ENCODE results near the gene ZMYM4. TPM values are rescaled to one million over a fixed set of nuclear protein-coding genes. Genes with fewer than 3 reads are reported as not detected.
"Not testable (repeated sequence)": the region's sequence is repeated elsewhere in the genome, so short reads cannot be mapped to it uniquely, and the experiment has no call there.

Gene ZMYM4
- total RNA-seq, 2 donors from 2014 or later = 131 to 153 TPM

- no peak overlapping the region for H3K9ac ChIP-seq (ENCODE audit: extremely low read depth, low read length, poor library complexity, severe bottlenecking)
- peaks cover 71% of the 10 kb centered on the region for H3K36me3 ChIP-seq (ENCODE audit: control insufficient read depth, insufficient read depth, low read length)
- H3K27me3 Mint-ChIP-seq (ENCODE audit: insufficient read depth) = no peaks in the 10 kb centered on the region
- H3K9me3 ChIP-seq (ENCODE audit: control insufficient read depth, low read length) = peaks cover 9% of the 10 kb centered on the region
- H3K4me3 ChIP-seq (ENCODE audit: low read length) = no peak overlapping the region
- no peak for TF ChIP-seq CTCF (conservative IDR thresholded peaks at IDR 0.05)
- no peak overlapping the region for H3K4me3 Mint-ChIP-seq
- no peak overlapping the region for H3K27ac Mint-ChIP-seq
- no peak overlapping the region for H3K27ac ChIP-seq (ENCODE audit: low read depth, low read length)
- no peak for DNase-seq
- H3K4me1 ChIP-seq (ENCODE audit: control insufficient read depth, insufficient read depth, low read length) = no peaks in the 10 kb centered on the region
- no peaks in the 10 kb centered on the region for H3K27me3 ChIP-seq (ENCODE audit: control insufficient read depth, insufficient read depth, low read length, poor library complexity, severe bottlenecking)
- peaks cover 2% of the 10 kb centered on the region for H3K9me3 Mint-ChIP-seq
- peaks cover 49% of the 10 kb centered on the region for H3K36me3 Mint-ChIP-seq (ENCODE audit: low read depth)
- WGBS, 2 experiments (ENCODE audit: insufficient coverage in 1 of 2, insufficient read length in 1 of 2) = 96% methylated on average over 4 of the region's 4 CpGs; no CpG with 5 or more reads in 1 of the 2 experiments
- H3K4me1 Mint-ChIP-seq = peaks cover 5% of the 10 kb centered on the region
These were observed 103.0 kb downstream of the ZMYM4 start for GRCh38 chr1:35371506-35371905.

- H3K27ac ChIP-seq (ENCODE audit: low read depth, low read length) = no peak overlapping the region
- Mint-ChIP-seq H3K9me3 (no peaks in the 10 kb centered on the region), H3K4me3 (no peak overlapping the region), H3K4me1 (peaks cover 10% of the 10 kb centered on the region), H3K36me3 (ENCODE audit: low read depth) (peaks cover 60% of the 10 kb centered on the region), H3K27me3 (ENCODE audit: insufficient read depth) (no peaks in the 10 kb centered on the region), H3K27ac (no peak overlapping the region)
- H3K36me3 ChIP-seq (ENCODE audit: control insufficient read depth, insufficient read depth, low read length) = peaks cover 61% of the 10 kb centered on the region
- DNase-seq = no peak
- no peak for TF ChIP-seq CTCF (conservative IDR thresholded peaks at IDR 0.05)
- H3K27me3 ChIP-seq (ENCODE audit: control insufficient read depth, insufficient read depth, low read length, poor library complexity, severe bottlenecking) = no peaks in the 10 kb centered on the region
- no peak overlapping the region for H3K9ac ChIP-seq (ENCODE audit: extremely low read depth, low read length, poor library complexity, severe bottlenecking)
- no peaks in the 10 kb centered on the region for H3K4me1 ChIP-seq (ENCODE audit: control insufficient read depth, insufficient read depth, low read length)
- no peaks in the 10 kb centered on the region for H3K9me3 ChIP-seq (ENCODE audit: control insufficient read depth, low read length)
- H3K4me3 ChIP-seq (ENCODE audit: low read length) = no peak overlapping the region
These were observed 109.0 kb downstream of the ZMYM4 start for GRCh38 chr1:35377555-35377954.

GRCh38 chr1:35379317-35380000 lies 111.0 kb downstream of the ZMYM4 start:
- H3K4me1 ChIP-seq (ENCODE audit: control insufficient read depth, insufficient read depth, low read length) = no peaks in the 10 kb centered on the region
- H3K36me3 ChIP-seq (ENCODE audit: control insufficient read depth, insufficient read depth, low read length) = peaks cover 57% of the 10 kb centered on the region
- Mint-ChIP-seq H3K4me3 (no peak overlapping the region), H3K27me3 (ENCODE audit: insufficient read depth) (no peaks in the 10 kb centered on the region), H3K27ac (no peak overlapping the region), H3K36me3 (ENCODE audit: low read depth) (peaks cover 58% of the 10 kb centered on the region), H3K9me3 (no peaks in the 10 kb centered on the region), H3K4me1 (peaks cover 19% of the 10 kb centered on the region)
- no peaks in the 10 kb centered on the region for H3K27me3 ChIP-seq (ENCODE audit: control insufficient read depth, insufficient read depth, low read length, poor library complexity, severe bottlenecking)
- DNase-seq = no peak
- no peaks in the 10 kb centered on the region for H3K9me3 ChIP-seq (ENCODE audit: control insufficient read depth, low read length)
- 89 to 91% methylated on average over 10 to 16 of the region's 16 CpGs for WGBS, 2 experiments (ENCODE audit: insufficient coverage in 1 of 2, insufficient read length in 1 of 2)
- H3K9ac ChIP-seq (ENCODE audit: extremely low read depth, low read length, poor library complexity, severe bottlenecking) = no peak overlapping the region
- H3K4me3 ChIP-seq (ENCODE audit: low read length) = no peak overlapping the region
- H3K27ac ChIP-seq (ENCODE audit: low read depth, low read length) = no peak overlapping the region
- TF ChIP-seq CTCF (conservative IDR thresholded peaks at IDR 0.05) = no peak

GRCh38 chr1:35380111-35380510 lies 111.6 kb downstream of the ZMYM4 start:
- peaks cover 53% of the 10 kb centered on the region for H3K36me3 ChIP-seq (ENCODE audit: control insufficient read depth, insufficient read depth, low read length)
- H3K9ac ChIP-seq (ENCODE audit: extremely low read depth, low read length, poor library complexity, severe bottlenecking); H3K4me3 Mint-ChIP-seq; H3K27ac ChIP-seq (ENCODE audit: low read depth, low read length); H3K9me3 ChIP-seq (ENCODE audit: control insufficient read depth, low read length); H3K27ac Mint-ChIP-seq; H3K4me1 ChIP-seq (ENCODE audit: control insufficient read depth, insufficient read depth, low read length); H3K27me3 ChIP-seq (ENCODE audit: control insufficient read depth, insufficient read depth, low read length, poor library complexity, severe bottlenecking); H3K27me3 Mint-ChIP-seq (ENCODE audit: insufficient read depth); H3K9me3 Mint-ChIP-seq; DNase-seq; H3K4me3 ChIP-seq (ENCODE audit: low read length): not testable (repeated sequence)
- H3K36me3 Mint-ChIP-seq (ENCODE audit: low read depth) = peaks cover 56% of the 10 kb centered on the region
- H3K4me1 Mint-ChIP-seq = peaks cover 14% of the 10 kb centered on the region
- 97 to 100% methylated on average over 6 of the region's 6 CpGs for WGBS, 2 experiments (ENCODE audit: insufficient coverage in 1 of 2, insufficient read length in 1 of 2)
